B cell (primary cell): ENCODE measurements around the gene NIPSNAP3A. TPM values are rescaled to one million over a fixed set of nuclear protein-coding genes. Genes with fewer than 3 reads are reported as not detected.

Experiments
- ATAC-seq: fragments of 200-7000 bp; cut with Tn5 transposase; one replicate; pipeline ENCODE4 v1.10.0; 2021; ENCODE audit warnings: low read depth, mild to moderate bottlenecking, moderate number of reproducible peaks, moderate library complexity
- CTCF ChIA-PET: fragments of 350-600 bp; sonication (Branson Sonifier 250); formaldehyde crosslinking; loops from one replicate; lab custom pipeline; 2021; ENCODE audit warnings: antibody characterized with exemption, inconsistent platforms; lab: Charles Lee
- POLR2A ChIA-PET: fragments of 350-600 bp; sonication (Branson Sonifier 250); formaldehyde crosslinking; loops from one replicate; lab custom pipeline; 2021; ENCODE audit warnings: antibody characterized with exemption; lab: Charles Lee
- DNase-seq: peaks from one replicate; pipeline ENCODE4 v3.0.0; 2013
- H2AFZ ChIP-seq: 2 replicates; pipeline ENCODE4 v1.6.1; 2012; ENCODE audit warnings: mild to moderate bottlenecking, low read depth, low read length; ENCODE audit not compliant: insufficient read depth, poor library complexity, severe bottlenecking
- H3K27ac ChIP-seq, 2 donors: 1 replicate in 1 of 2; 2 replicates in 1 of 2; pipeline ENCODE4 v1.5.1; 2012 to 2013; ENCODE audit warnings: low read length in 2 of 2, mild to moderate bottlenecking in 2 of 2, moderate library complexity in 1 of 2
- H3K27me3 ChIP-seq, 4 experiments: fragments of 200-600 bp in 1 of 4; sonication (generic) in 1 of 4; replicated peaks in 1 of 4; 1 replicate in 2 of 4; 2 replicates in 2 of 4; pipeline versions ENCODE4 v1.6.1 to v1.7.0; 2013 to 2016; ENCODE audit warnings: low read length in 3 of 4, mild to moderate bottlenecking in 2 of 4, mixed read lengths in 1 of 4, moderate library complexity in 1 of 4; ENCODE audit not compliant: insufficient read depth in 4 of 4, control insufficient read depth in 3 of 4; ENCODE audit errors: control extremely low read depth in 1 of 4
- H3K36me3 ChIP-seq, 2 experiments: replicated peaks in 1 of 2; 1 replicate in 1 of 2; 2 replicates in 1 of 2; pipeline versions ENCODE4 v1.6.1 to v1.7.1; 2013; ENCODE audit warnings: low read length in 1 of 2; ENCODE audit not compliant: insufficient read depth in 2 of 2, control insufficient read depth in 1 of 2; ENCODE audit errors: control extremely low read depth in 1 of 2, extremely low read depth in 1 of 2
- H3K4me1 ChIP-seq, 2 donors: fragments of 200-600 bp in 1 of 2; sonication (generic) in 1 of 2; 1 replicate in 1 of 2; 2 replicates in 1 of 2; pipeline versions ENCODE4 v1.5.1 to v1.6.1; 2013 to 2017; ENCODE audit warnings: low read length in 2 of 2; ENCODE audit not compliant: control insufficient read depth in 2 of 2, insufficient read depth in 2 of 2
- H3K4me2 ChIP-seq: replicated peaks from 2 replicates; pipeline ENCODE3; 2012; ENCODE audit warnings: mild to moderate bottlenecking, low read depth, low read length; ENCODE audit not compliant: poor library complexity, severe bottlenecking
- H3K4me3 ChIP-seq, 5 experiments: fragments of 200-600 bp in 1 of 5; sonication (generic) in 1 of 5; 1 replicate in 3 of 5; 2 replicates in 2 of 5; pipeline versions ENCODE4 v1.5.1 to v1.7.0; 2011 to 2016; ENCODE audit warnings: low read length in 4 of 5, mild to moderate bottlenecking in 4 of 5, low read depth in 2 of 5, control low read depth in 1 of 5, moderate library complexity in 1 of 5; ENCODE audit not compliant: insufficient read depth in 1 of 5; ENCODE audit errors: control extremely low read depth in 1 of 5, extremely low read depth in 1 of 5
- H3K79me2 ChIP-seq: fragments of 200-600 bp; sonication (generic); one replicate; pipeline ENCODE4 v1.6.0; 2016; ENCODE audit warnings: low read length; ENCODE audit not compliant: control insufficient read depth, insufficient read depth
- H3K9ac ChIP-seq: fragments of 200-600 bp; sonication (generic); 2 replicates; pipeline ENCODE4 v1.6.1; 2017; ENCODE audit warnings: mild to moderate bottlenecking, low read length, moderate library complexity
- H3K9me3 ChIP-seq, 3 donors: one replicate each; pipeline versions ENCODE4 v1.6.1 to v1.7.1; 2013; ENCODE audit warnings: low read length in 2 of 3; ENCODE audit not compliant: control insufficient read depth in 2 of 3, insufficient read depth in 1 of 3; ENCODE audit errors: control extremely low read depth in 1 of 3
- H4K20me1 ChIP-seq: 2 replicates; pipeline ENCODE4 v1.6.0; 2012; ENCODE audit warnings: mild to moderate bottlenecking, low read length; ENCODE audit not compliant: insufficient read depth, control insufficient read depth, poor library complexity, severe bottlenecking
- H3K27ac Mint-ChIP-seq: one replicate; pipeline ENCODE4 v1.8.0; 2021; ENCODE audit warnings: mixed read lengths
- H3K27me3 Mint-ChIP-seq: one replicate; pipeline ENCODE4 v1.8.0; 2021; ENCODE audit warnings: mixed read lengths
- H3K4me1 Mint-ChIP-seq: one replicate; pipeline ENCODE4 v1.8.0; 2021; ENCODE audit warnings: mixed read lengths
- H3K4me3 Mint-ChIP-seq: one replicate; pipeline ENCODE4 v1.8.0; 2021; ENCODE audit warnings: mixed read lengths
- H3K9me3 Mint-ChIP-seq: one replicate; pipeline ENCODE4 v1.8.0; 2022; ENCODE audit warnings: mixed read lengths; ENCODE audit not compliant: insufficient read depth
- CTCF ChIP-seq: fragments of 200-600 bp; IDR thresholded peaks from one replicate; pipeline ENCODE4 v1.8.0; 2022; ENCODE audit warnings: antibody characterized with exemption, mild to moderate bottlenecking
- EZH2 ChIP-seq: IDR thresholded peaks from 2 replicates; pipeline ENCODE4 v1.6.1; 2012; ENCODE audit warnings: borderline replicate concordance, low read depth, mild to moderate bottlenecking, moderate library complexity, low read length; ENCODE audit not compliant: insufficient read depth, poor library complexity, severe bottlenecking
- WGBS: methylation state at CpG from one replicate; pipeline ENCODE4 v1.1.5; 2013; ENCODE audit warnings: missing lambda C conversion rate; ENCODE audit not compliant: insufficient coverage; 5-methylcytosine and 5-hydroxymethylcytosine counted together
- intact Hi-C: fragments of 100-400 bp; cut with micrococcal nuclease; formaldehyde crosslinking; loops from one replicate; pipeline ENCODE4 v1.10.0; 2022
- polyA plus RNA-seq: library from polyadenylated mRNA; depleted of rRNA; stranded (reverse); fragments of >200 nt; gene quantifications from 2 replicates; pipeline ENCODE4 v1.2.3, GENCODE V29; 2012
- total RNA-seq, 2 donors: library from RNA; stranded (reverse); fragments of 120-200 nt in 1 of 2; gene quantifications; 1 replicate in 1 of 2; 2 replicates in 1 of 2; pipeline versions ENCODE4 v1.2.3 to v1.2.4, GENCODE V29; 2013 to 2022

The NIPSNAP3A gene
- total and polyA plus RNA-seq, 2 donors (not counting 1 experiment from before 2014, with no cell fraction given), result 9.4 to 23.6 TPM

GRCh38 chr9:104743376-104743985 lies 4.0 kb upstream of the NIPSNAP3A start:
- peak overlapping the region; percentile 43 for H3K27ac Mint-ChIP-seq
- Histone ChIP-seq H3K9me3 (no peaks in the 10 kb centered on the region), H4K20me1 (no peaks in the 10 kb centered on the region), H3K4me1 (peaks cover 15 to 20% of the 10 kb centered on the region in 2 donors), H2AFZ (no peak overlapping the region), H3K4me3 (no peak overlapping the region), H3K27me3 (no peaks in the 10 kb centered on the region), H3K9ac (no peak overlapping the region), H3K79me2 (peaks cover 16% of the 10 kb centered on the region), H3K4me2 (no peak overlapping the region), H3K36me3 (no peaks in the 10 kb centered on the region), H3K27ac (no peak overlapping the region)
- DNase-seq (peak; percentile 82), ATAC-seq (no peak)
- ChIA-PET CTCF (interaction anchor here (0.6 to 1.3 kb wide), 11 partner anchors 10 to 667 kb away, joined by 3 to 6 read pairs (median 4); partner anchors contain the start of gene NIPSNAP3B), POLR2A (no interaction called here)
- H3K4me1 Mint-ChIP-seq, result peaks cover 26% of the 10 kb centered on the region
- intact Hi-C loops, result loop anchor here (1.0 to 10.0 kb wide), 4 partner anchors 567 to 959 kb away; partner anchors contain the start of gene FSD1L
- 0% methylated on average over 1 of the region's 7 CpGs for WGBS
- H3K27me3 Mint-ChIP-seq, result no peaks in the 10 kb centered on the region
- peak; percentile 91 for TF ChIP-seq CTCF
- no peak for TF ChIP-seq EZH2
- no peak overlapping the region for H3K4me3 Mint-ChIP-seq
- H3K9me3 Mint-ChIP-seq, result no peaks in the 10 kb centered on the region

- H3K27me3 ChIP-seq, result no peaks in the 10 kb centered on the region
- TF ChIP-seq CTCF (no peak), EZH2 (no peak)
- no peak overlapping the region for H3K4me2 ChIP-seq
- POLR2A ChIA-PET, result no interaction called here
- no peaks in the 10 kb centered on the region for H3K9me3 ChIP-seq
- Mint-ChIP-seq H3K4me1 (peaks cover 33% of the 10 kb centered on the region), H3K27me3 (no peaks in the 10 kb centered on the region), H3K4me3 (peak overlapping the region; percentile 16), H3K9me3 (no peaks in the 10 kb centered on the region), H3K27ac (no peak overlapping the region)
- H4K20me1 ChIP-seq, result no peaks in the 10 kb centered on the region
- no peak overlapping the region for H3K27ac ChIP-seq
- H3K9ac ChIP-seq, result no peak overlapping the region
- peaks cover 20% of the 10 kb centered on the region for H3K79me2 ChIP-seq
- H2AFZ ChIP-seq, result no peak overlapping the region
- H3K36me3 ChIP-seq, result no peaks in the 10 kb centered on the region
- intact Hi-C loops, result loop anchor here (5.0 to 10.0 kb wide), 5 partner anchors 496 to 961 kb away; partner anchors contain the start of genes FKTN, FSD1L, SLC44A1 and TMEM38B
- H3K4me1 ChIP-seq, result peaks cover 14 to 17% of the 10 kb centered on the region in 2 donors
- WGBS, result no CpG with 5 or more reads among the region's 1 CpG
- no peak for ATAC-seq
- no peak overlapping the region for H3K4me3 ChIP-seq
- CTCF ChIA-PET, result interaction anchor here (0.8 to 1.9 kb wide), 3 partner anchors 114 to 710 kb away, joined by 3 to 10 read pairs (median 3); no protein-coding TSS in a partner anchor
- DNase-seq, result no peak
These were observed 1.6 kb upstream of the NIPSNAP3A start for GRCh38 chr9:104745852-104746251.
